NCI-H748 treated with DMSO at 0.1 percent for 48 hours (cell line): ENCODE results near the gene LRRC28.

ENCODE experiments used
- DNase-seq: peaks from one replicate; lab custom pipeline; 2025; lab: John Stamatoyannopoulos, UW

LRRC28 gene

DNA sequence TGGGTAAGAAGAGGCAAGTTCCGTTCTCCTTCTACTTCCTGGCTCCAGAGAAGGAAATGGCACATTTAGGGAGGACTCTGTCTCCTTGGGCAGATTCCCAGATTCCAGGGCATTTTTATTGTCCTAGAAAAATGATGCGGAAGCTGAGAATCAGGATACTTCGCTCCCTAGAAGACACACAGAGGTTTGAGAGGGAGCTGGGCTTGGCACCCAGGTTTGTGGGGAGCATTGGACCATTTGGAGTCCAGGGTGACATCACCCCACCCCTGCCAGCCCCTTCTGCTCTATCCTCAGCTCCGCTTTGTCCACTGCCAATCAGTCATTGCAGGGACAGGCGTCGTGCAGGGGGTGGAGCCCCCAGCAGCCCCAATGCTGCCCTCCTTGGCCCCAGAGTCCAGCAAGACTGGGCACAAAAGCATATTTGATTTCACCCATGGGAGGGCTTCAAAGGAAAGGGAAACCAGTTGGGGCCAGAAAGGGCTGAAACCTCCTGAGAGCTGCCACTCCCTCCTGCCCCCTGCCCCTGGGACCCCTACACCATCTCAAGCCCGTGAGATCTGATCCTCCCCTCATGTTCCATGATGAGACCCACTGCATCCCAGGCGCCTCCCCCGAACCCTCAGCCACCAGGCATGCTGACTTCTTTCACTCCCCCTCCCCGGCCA lies 184.7 kb downstream of the LRRC28 start:
- no peak for DNase-seq

DNA sequence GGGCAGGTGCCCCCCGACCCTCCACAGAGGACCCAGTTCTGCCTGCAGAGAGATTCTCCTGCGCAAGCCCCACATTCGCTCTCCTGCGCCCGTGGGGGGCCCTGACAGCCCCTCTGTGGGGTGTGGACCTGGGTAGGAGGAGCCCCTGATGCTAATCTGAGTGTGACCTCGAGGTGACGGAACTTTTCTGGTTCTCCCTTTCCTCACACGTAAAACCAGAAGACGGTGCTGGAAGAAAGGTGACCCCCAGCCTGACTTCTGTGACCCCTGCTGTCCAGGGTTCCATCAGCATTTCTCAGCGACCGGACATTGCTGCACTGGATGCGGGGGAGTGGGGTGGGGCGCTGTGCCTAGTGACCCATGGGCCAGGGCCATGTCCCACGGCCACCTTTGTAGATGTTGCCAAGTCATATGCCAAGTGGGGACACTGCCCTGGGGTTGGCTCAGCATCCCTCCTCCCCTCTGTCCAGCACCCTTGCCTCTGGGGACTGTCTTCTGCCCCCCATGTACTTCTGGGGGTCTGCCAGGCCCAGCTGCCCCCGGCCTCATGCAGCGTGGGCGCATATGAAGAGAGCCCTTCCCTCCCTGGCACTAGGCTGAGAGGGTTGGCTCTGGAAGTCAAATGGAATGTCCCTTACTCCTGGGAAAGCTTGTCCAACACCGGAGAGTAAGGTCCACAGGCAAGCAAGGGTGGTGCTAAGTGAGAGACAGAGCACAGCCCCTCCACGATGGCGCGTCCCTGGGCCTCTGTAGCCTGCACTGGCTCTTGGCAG lies 185.4 kb downstream of the LRRC28 start:
- DNase-seq, result no peak

DNA sequence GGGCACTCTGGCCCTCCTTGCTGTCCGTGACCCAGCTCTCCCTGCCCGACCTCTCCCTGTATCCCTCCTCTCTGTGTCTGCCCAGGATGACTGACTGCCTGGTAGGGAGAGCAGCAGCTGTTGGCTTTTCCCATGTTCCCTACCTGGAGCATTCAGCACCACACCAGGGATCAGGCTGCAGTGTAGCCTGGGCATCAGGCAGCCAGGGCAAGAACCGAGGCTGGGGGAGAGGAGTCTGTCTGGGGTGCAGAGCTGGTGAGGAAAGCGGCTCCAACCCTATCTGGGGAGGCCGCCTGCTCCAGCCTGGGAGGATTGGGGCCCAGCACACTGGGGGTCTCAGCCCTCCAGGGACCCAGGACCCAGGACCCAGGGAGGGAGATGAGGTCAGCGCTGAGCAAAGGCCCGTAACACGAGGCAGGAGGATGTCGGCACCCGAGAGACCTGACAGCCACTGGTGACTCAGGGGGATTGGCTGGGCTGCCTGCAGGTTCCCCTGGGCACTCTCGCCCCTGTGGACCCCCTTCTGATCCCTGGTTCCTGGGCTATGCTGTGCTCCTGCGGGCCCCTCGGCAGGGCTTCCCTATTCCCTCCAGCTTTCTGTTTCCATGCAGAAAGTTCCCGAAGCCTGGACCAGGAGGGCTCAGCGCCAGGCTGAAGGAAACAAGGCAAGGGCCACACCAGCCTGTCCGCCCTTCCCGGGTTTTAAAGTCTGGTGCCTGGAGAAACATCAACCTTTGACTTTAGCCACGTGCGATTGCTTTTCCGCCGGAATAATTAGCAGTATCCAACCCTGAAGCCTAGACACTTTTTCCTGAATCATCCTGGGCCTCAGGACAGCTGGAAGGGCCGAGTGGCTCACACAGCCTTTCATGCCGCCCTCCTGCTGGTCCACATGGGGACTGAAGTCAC lies 186.3 kb downstream of the LRRC28 start:
- DNase-seq, result no peak

DNA sequence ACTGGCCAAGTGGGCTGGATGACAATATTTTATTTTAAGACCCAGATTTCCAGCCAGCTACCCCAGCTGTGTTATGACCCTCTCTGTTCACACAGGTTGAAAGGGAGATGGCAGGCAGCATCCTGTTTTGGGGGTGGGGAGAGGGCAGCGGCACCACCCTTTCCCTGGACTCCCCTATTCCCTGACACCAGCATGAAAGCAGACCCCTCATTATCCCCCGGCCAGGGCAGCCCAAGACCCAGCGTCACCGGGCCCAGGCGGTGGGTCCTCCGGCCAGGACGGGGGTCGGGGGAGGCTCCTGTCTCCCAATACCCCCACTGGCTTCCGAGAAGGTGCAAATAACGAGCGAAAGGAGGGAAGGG lies 186.9 kb downstream of the LRRC28 start:
- DNase-seq, result no peak

DNA sequence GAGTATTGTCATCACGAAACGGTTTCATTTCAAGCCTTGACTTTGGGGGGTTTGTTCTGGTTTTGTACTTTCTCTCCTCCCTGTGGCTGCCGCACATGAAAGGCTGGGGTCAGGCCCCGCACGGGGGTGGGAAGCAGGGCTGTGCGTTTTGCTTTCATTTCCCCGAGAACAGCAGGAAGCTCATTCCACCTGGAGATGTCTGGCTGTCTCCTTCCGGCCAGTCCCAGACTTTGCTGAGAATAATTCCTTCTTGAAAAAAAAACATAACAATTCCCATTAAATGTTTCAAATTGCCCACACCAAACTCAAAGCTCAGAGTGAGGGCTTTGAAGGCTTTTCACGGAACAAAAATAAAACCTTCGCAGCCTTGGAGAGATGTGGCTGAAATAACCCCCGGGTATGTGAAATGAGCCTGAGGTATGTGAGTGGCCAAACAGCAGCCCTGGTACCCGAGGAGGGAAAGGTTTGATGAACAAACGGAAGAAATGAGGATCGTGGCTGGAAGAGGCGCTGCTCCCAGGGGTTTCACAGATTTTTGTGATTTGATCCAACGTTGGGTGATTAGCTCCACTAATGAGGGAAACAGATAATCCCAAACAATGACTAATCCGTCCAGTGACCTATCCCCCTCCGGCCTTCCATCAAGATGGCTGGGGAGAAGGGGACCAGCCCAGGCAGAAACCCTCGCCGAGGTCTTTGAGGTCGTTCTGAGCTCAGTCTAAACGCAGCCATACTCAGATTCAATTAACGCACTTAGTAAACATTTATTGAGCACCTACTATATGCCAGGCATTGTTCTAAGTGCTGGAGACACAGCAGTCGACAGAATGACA lies 187.6 kb downstream of the LRRC28 start:
- DNase-seq, result no peak

DNA sequence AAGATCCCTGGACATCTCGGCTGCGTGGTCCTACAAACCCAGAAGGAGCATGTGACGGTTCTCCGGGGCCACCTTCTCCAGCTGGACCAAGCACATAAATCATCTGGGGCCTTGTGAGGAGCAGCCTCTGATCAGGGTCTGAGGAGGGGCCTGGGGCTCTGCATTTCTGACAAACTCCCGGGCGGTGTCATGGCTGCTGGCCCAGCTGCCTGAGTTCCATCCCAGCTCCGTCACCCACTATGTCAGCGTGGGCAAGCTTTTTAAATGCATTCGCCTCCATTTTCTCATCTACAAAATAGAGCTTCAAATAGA lies 188.2 kb downstream of the LRRC28 start:
- no peak for DNase-seq

DNA sequence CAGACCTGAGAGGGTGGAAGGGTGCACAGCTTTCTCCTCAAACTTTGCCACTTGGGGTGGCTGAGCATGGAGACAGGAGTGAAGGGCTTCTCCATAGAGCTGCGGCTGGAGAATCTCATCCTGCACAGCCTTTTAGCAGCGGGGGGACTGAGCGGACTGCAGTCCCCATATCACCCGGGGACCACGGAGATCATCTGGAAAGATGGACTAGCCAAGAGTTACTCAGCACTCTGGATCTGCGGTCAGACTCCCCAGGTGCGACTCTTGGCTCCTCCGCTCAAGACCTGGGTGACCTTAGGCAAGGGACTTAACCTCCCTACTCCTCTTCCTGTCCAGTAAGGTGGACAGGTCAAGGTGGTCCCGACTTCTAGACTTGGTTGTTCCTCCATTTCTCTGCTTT lies 188.7 kb downstream of the LRRC28 start:
- DNase-seq, result no peak
